Liver (tissue), 9 donors: ENCODE results near the gene CTNNA2. TPM values are rescaled to one million over a fixed set of nuclear protein-coding genes. Genes with fewer than 3 reads are reported as not detected.

Source experiments
- DNase-seq: peaks from one replicate; pipeline ENCODE4 v3.0.0-alpha.2; 2017; ENCODE audit warnings: low spot score
- H3K27ac ChIP-seq, 2 donors: one replicate each; pipeline ENCODE4 v1.7.0; 2013; ENCODE audit warnings: inconsistent platforms in 2 of 2, low read length in 2 of 2, control low read depth in 1 of 2, low read depth in 1 of 2, mild to moderate bottlenecking in 1 of 2
- H3K27me3 ChIP-seq, 4 donors: one replicate each; pipeline versions ENCODE4 v1.6.1 to v1.7.0; 2013; ENCODE audit warnings: low read length in 3 of 4, inconsistent platforms in 1 of 4, mild to moderate bottlenecking in 1 of 4, moderate library complexity in 1 of 4; ENCODE audit not compliant: control insufficient read depth in 4 of 4, insufficient read depth in 4 of 4
- H3K36me3 ChIP-seq, 4 donors: one replicate each; pipeline versions ENCODE4 v1.6.1 to v1.7.0; 2013; ENCODE audit warnings: low read length in 3 of 4, mild to moderate bottlenecking in 3 of 4, low read depth in 1 of 4, moderate library complexity in 1 of 4; ENCODE audit not compliant: control insufficient read depth in 4 of 4, insufficient read depth in 3 of 4
- H3K4me1 ChIP-seq, 4 donors: one replicate each; pipeline versions ENCODE4 v1.6.1 to v1.7.0; 2013; ENCODE audit warnings: low read length in 3 of 4, mild to moderate bottlenecking in 3 of 4, moderate library complexity in 1 of 4; ENCODE audit not compliant: control insufficient read depth in 4 of 4, insufficient read depth in 4 of 4
- H3K4me3 ChIP-seq, 3 donors: one replicate each; pipeline versions ENCODE4 v1.6.1 to v1.7.0; 2013; ENCODE audit warnings: low read length in 3 of 3, control low read depth in 1 of 3, low read depth in 1 of 3, mild to moderate bottlenecking in 1 of 3
- H3K9ac ChIP-seq, 2 donors: one replicate each; pipeline ENCODE4 v1.7.0; 2013; ENCODE audit warnings: low read length in 2 of 2, mild to moderate bottlenecking in 2 of 2, moderate library complexity in 2 of 2, control low read depth in 1 of 2, low read depth in 1 of 2
- H3K9me3 ChIP-seq, 4 donors: one replicate each; pipeline versions ENCODE4 v1.6.1 to v1.7.0; 2013; ENCODE audit warnings: low read length in 3 of 4; ENCODE audit not compliant: control insufficient read depth in 4 of 4
- ATF3 ChIP-seq: IDR thresholded peaks from 2 replicates; pipeline ENCODE4 v1.6.1; 2016; ENCODE audit warnings: antibody characterized with exemption
- CTCF ChIP-seq: fragments of 150-350 bp; IDR thresholded peaks from 2 replicates; pipeline ENCODE4 v1.5.1; 2017; ENCODE audit warnings: improper control_type of control experiment, low read depth, low read length; ENCODE audit not compliant: missing input control
- EGR1 ChIP-seq, 2 donors: IDR thresholded peaks; 2 replicates each; pipeline ENCODE4 v1.6.1; 2016 to 2018; ENCODE audit warnings: antibody characterized with exemption in 2 of 2, low read depth in 2 of 2
- FOXA1 ChIP-seq: IDR thresholded peaks from 2 replicates; pipeline ENCODE4 v1.6.1; 2016; ENCODE audit warnings: antibody characterized with exemption
- FOXA2 ChIP-seq: IDR thresholded peaks from 2 replicates; pipeline ENCODE4 v1.6.1; 2016; ENCODE audit warnings: antibody characterized with exemption
- GABPA ChIP-seq, 2 donors: IDR thresholded peaks in 1 of 2; conservative IDR thresholded peaks in 1 of 2; 2 replicates each; pipeline ENCODE4 v1.6.1; 2016; ENCODE audit warnings: antibody characterized with exemption in 2 of 2, mild to moderate bottlenecking in 1 of 2, moderate library complexity in 1 of 2
- HNF4A ChIP-seq, 2 donors: conservative IDR thresholded peaks; 2 replicates each; pipeline ENCODE4 v1.6.1; 2016; ENCODE audit warnings: antibody characterized with exemption in 2 of 2, mild to moderate bottlenecking in 2 of 2
- HNF4G ChIP-seq: IDR thresholded peaks from 2 replicates; pipeline ENCODE4 v1.6.1; 2016; ENCODE audit warnings: antibody characterized with exemption
- JUND ChIP-seq, 2 donors: IDR thresholded peaks; 2 replicates each; pipeline ENCODE4 v1.6.1; 2016; ENCODE audit warnings: antibody characterized with exemption in 2 of 2
- MAX ChIP-seq: IDR thresholded peaks from 2 replicates; pipeline ENCODE4 v1.6.1; 2016; ENCODE audit warnings: antibody characterized with exemption
- NR2F2 ChIP-seq: IDR thresholded peaks from 2 replicates; pipeline ENCODE4 v1.6.1; 2016; ENCODE audit warnings: antibody characterized with exemption
- RAD21 ChIP-seq, 2 donors: IDR thresholded peaks; 2 replicates each; pipeline ENCODE4 v1.6.1; 2016; ENCODE audit warnings: antibody characterized with exemption in 2 of 2, mild to moderate bottlenecking in 2 of 2
- REST ChIP-seq: IDR thresholded peaks from 2 replicates; pipeline ENCODE4 v1.6.1; 2016; ENCODE audit warnings: antibody characterized with exemption, mild to moderate bottlenecking
- RXRA ChIP-seq, 2 donors: IDR thresholded peaks; 2 replicates each; pipeline ENCODE4 v1.6.1; 2017 to 2018; ENCODE audit warnings: antibody characterized with exemption in 2 of 2, mild to moderate bottlenecking in 1 of 2
- SP1 ChIP-seq: IDR thresholded peaks from 2 replicates; pipeline ENCODE4 v1.6.1; 2018; ENCODE audit warnings: antibody characterized with exemption, mild to moderate bottlenecking
- TAF1 ChIP-seq: conservative IDR thresholded peaks from 2 replicates; pipeline ENCODE4 v1.6.1; 2016; ENCODE audit warnings: antibody characterized with exemption, mild to moderate bottlenecking
- YY1 ChIP-seq: IDR thresholded peaks from 2 replicates; pipeline ENCODE4 v1.6.1; 2016; ENCODE audit warnings: antibody characterized with exemption, mild to moderate bottlenecking
- ZBTB33 ChIP-seq: IDR thresholded peaks from 2 replicates; pipeline ENCODE4 v1.6.1; 2016; ENCODE audit warnings: antibody characterized with exemption
- WGBS: extraction: QIAGEN DNeasy Blood & Tissue Kit; methylation state at CpG from one replicate; pipeline ENCODE4 v1.1.7; 2013; 5-methylcytosine and 5-hydroxymethylcytosine counted together
- polyA plus RNA-seq, 2 donors: library from polyadenylated mRNA; stranded (reverse) in 1 of 2; unstranded in 1 of 2; fragments of 200-250 nt in 1 of 2; fragments of >200 nt in 1 of 2; fragmentation: Nextera tagmentation in 1 of 2; extraction: Ambion mirVana in 1 of 2; gene quantifications; one replicate each; pipeline versions ENCODE4 v1.2.1 to v1.2.3, GENCODE V29; 2013 to 2015
- total RNA-seq, 2 donors: library from RNA; depleted of rRNA; stranded (reverse); fragments of >200 nt; gene quantifications; one replicate each; pipeline ENCODE4 v1.2.3, GENCODE V29; 2014
- donor health status: healthy.
- donor health status: healthy.
- donor health status: healthy.
- donor health status: healthy.
- donor health status: healthy.

The CTNNA2 gene
- total and polyA plus RNA-seq, 4 donors: 0.05 TPM; not detected in 3

- Histone ChIP-seq H3K36me3 (no peaks in the 10 kb centered on the region), H3K9ac (no peak overlapping the region), H3K27me3 (no peaks in the 10 kb centered on the region), H3K4me3 (no peak overlapping the region), H3K27ac (no peak overlapping the region), H3K4me1 (no peaks in the 10 kb centered on the region), H3K9me3 (no peaks in the 10 kb centered on the region)
- WGBS: 76% methylated on average over 3 of the region's 3 CpGs
- DNase-seq: no peak
- TF ChIP-seq CTCF: no peak
- no peak for TF ChIP-seq FOXA1
- no peak for TF ChIP-seq EGR1 (IDR thresholded peaks at IDR 0.05; ENCODE audit: low read depth in 2 of 2)
- no peak for TF ChIP-seq SP1
- no peak for TF ChIP-seq HNF4A (conservative IDR thresholded peaks at IDR 0.05)
- no peak for TF ChIP-seq RAD21 (IDR thresholded peaks at IDR 0.05)
- TF ChIP-seq TAF1: no peak
- TF ChIP-seq NR2F2: no peak
- TF ChIP-seq REST: no peak
- TF ChIP-seq GABPA (IDR thresholded peaks at IDR 0.05 in 1 of 2, conservative IDR thresholded peaks at IDR 0.05 in 1 of 2): no peak
- no peak for TF ChIP-seq ATF3
- no peak for TF ChIP-seq MAX
- TF ChIP-seq YY1: no peak
- no peak for TF ChIP-seq RXRA (IDR thresholded peaks at IDR 0.05)
- TF ChIP-seq JUND (IDR thresholded peaks at IDR 0.05): no peak
- no peak for TF ChIP-seq FOXA2
- TF ChIP-seq ZBTB33: no peak
- no peak for TF ChIP-seq HNF4G
Measured at GRCh38 chr2:80568011-80568410, 1055.2 kb downstream of the CTNNA2 start.
